Right renal pelvis (tissue), 4 donors: ENCODE data around the gene WNT9A. TPM values are rescaled to one million over a fixed set of nuclear protein-coding genes. Genes with fewer than 3 reads are reported as not detected.

ENCODE experiments used
- polyA plus RNA-seq, 4 donors: library from polyadenylated mRNA; unstranded; fragments of 120-200 nt; gene quantifications; one replicate each; pipeline ENCODE4 v1.2.1, GENCODE V29; 2013; ENCODE audit not compliant: insufficient read length in 4 of 4

Gene WNT9A
- polyA plus RNA-seq, 4 donors: 1.0 to 1.7 (median 1.2) TPM

Other genes starting within 250 kb of the WNT9A start
- 10 to 100 TPM; 15.9 to 20.4 (median 17.9) TPM for gene JMJD4, start 212.6 kb downstream of the WNT9A start, polyA plus RNA-seq
- 10 to 100 TPM; 39.8 to 47.7 (median 42.9) TPM for gene SNAP47, start 212.5 kb downstream of the WNT9A start, polyA plus RNA-seq
- under 1 TPM in 1 of 4 donors, not detected in 3; 0.04 TPM for gene PRSS38, start 132.3 kb downstream of the WNT9A start, polyA plus RNA-seq
- gene WNT3A, start 59.1 kb upstream of the WNT9A start, polyA plus RNA-seq: under 1 TPM; 0.19 to 0.49 (median 0.22) TPM
- 100 to 1,000 TPM; 326 to 381 (median 336) TPM for gene ARF1, start 134.8 kb upstream of the WNT9A start, polyA plus RNA-seq
- gene C1orf35, start 155.4 kb upstream of the WNT9A start, polyA plus RNA-seq: 10 to 100 TPM; 13.8 to 23.8 (median 14.7) TPM
- 10 to 100 TPM; 38.7 to 54.9 (median 42.9) TPM for gene MRPL55, start 161.4 kb upstream of the WNT9A start, polyA plus RNA-seq
- gene GUK1, start 192.3 kb upstream of the WNT9A start, polyA plus RNA-seq: 100 to 1,000 TPM in 2 of 4 donors, 10 to 100 TPM in 2; 99.3 to 181 (median 101) TPM
- gene GJC2, start 202.0 kb upstream of the WNT9A start, polyA plus RNA-seq: 1 to 10 TPM in 1 of 4 donors, under 1 TPM in 3; 0.56 to 1.2 (median 0.63) TPM
- gene IBA57, start 217.9 kb upstream of the WNT9A start, polyA plus RNA-seq: 1 to 10 TPM; 4.4 to 6.4 (median 5.2) TPM